CD14-positive monocyte (primary cell): ENCODE data around the gene MICU1. TPM values are rescaled to one million over a fixed set of nuclear protein-coding genes. Genes with fewer than 3 reads are reported as not detected.
A peak's percentile ranks its signal among the peaks of the same experiment; 100 is the strongest.

Experiments used
- DNase-seq, 3 donors: peaks; one replicate each; pipeline ENCODE4 v3.0.0-alpha.2; 2011 to 2022
- H2AFZ ChIP-seq: 2 replicates; pipeline ENCODE4 v1.6.0; 2012; ENCODE audit warnings: mild to moderate bottlenecking, low read depth, low read length, inconsistent platforms; ENCODE audit not compliant: insufficient read depth, poor library complexity, severe bottlenecking
- H3K27ac ChIP-seq, 2 donors: 1 replicate in 1 of 2; 2 replicates in 1 of 2; pipeline ENCODE4 v1.5.1; 2012 to 2013; ENCODE audit warnings: low read length in 2 of 2, control low read depth in 1 of 2, inconsistent platforms in 1 of 2, low read depth in 1 of 2, mild to moderate bottlenecking in 1 of 2
- H3K27me3 ChIP-seq, 2 donors: one replicate each; pipeline versions ENCODE4 v1.6.0 to v1.6.1; 2011 to 2013; ENCODE audit warnings: low read length in 2 of 2; ENCODE audit not compliant: control insufficient read depth in 2 of 2, insufficient read depth in 2 of 2
- H3K36me3 ChIP-seq, 2 donors: replicated peaks in 1 of 2; 1 replicate in 1 of 2; 2 replicates in 1 of 2; pipeline versions ENCODE4 v1.5.1 to v1.6.1; 2012 to 2013; ENCODE audit warnings: low read length in 2 of 2, control low read depth in 1 of 2, inconsistent platforms in 1 of 2, mild to moderate bottlenecking in 1 of 2; ENCODE audit not compliant: insufficient read depth in 2 of 2, control insufficient read depth in 1 of 2
- H3K4me1 ChIP-seq, 2 donors: 1 replicate in 1 of 2; 2 replicates in 1 of 2; pipeline versions ENCODE4 v1.5.1 to v1.6.1; 2012 to 2013; ENCODE audit warnings: low read length in 2 of 2, control low read depth in 1 of 2, inconsistent platforms in 1 of 2, mild to moderate bottlenecking in 1 of 2, moderate library complexity in 1 of 2; ENCODE audit not compliant: insufficient read depth in 2 of 2, control insufficient read depth in 1 of 2
- H3K4me2 ChIP-seq: replicated peaks from 2 replicates; pipeline ENCODE3; 2012; ENCODE audit warnings: low read length, moderate library complexity, mild to moderate bottlenecking; ENCODE audit not compliant: poor library complexity, severe bottlenecking; ENCODE audit errors: extremely low read depth
- H3K4me3 ChIP-seq, 3 experiments: fragments of 200-600 bp in 1 of 3; sonication (generic) in 1 of 3; replicated peaks in 1 of 3; 1 replicate in 2 of 3; 2 replicates in 1 of 3; pipeline ENCODE4 v1.5.1; 2011 to 2013; ENCODE audit warnings: low read length in 3 of 3, mild to moderate bottlenecking in 3 of 3, control low read depth in 2 of 3, low read depth in 2 of 3, inconsistent platforms in 1 of 3, moderate library complexity in 1 of 3
- H3K79me2 ChIP-seq: 2 replicates; pipeline ENCODE4 v1.6.0; 2012; ENCODE audit warnings: mild to moderate bottlenecking, control low read depth, inconsistent platforms, low read length, moderate library complexity; ENCODE audit not compliant: insufficient read depth
- H3K9ac ChIP-seq: 2 replicates; pipeline ENCODE4 v1.6.0; 2017; ENCODE audit warnings: low read length, mild to moderate bottlenecking; ENCODE audit not compliant: insufficient read depth, poor library complexity, severe bottlenecking
- H3K9me3 ChIP-seq, 2 donors: replicated peaks in 1 of 2; 1 replicate in 1 of 2; 2 replicates in 1 of 2; pipeline versions ENCODE4 v1.5.1 to v1.6.1; 2012 to 2013; ENCODE audit warnings: low read length in 2 of 2, control low read depth in 1 of 2; ENCODE audit not compliant: control insufficient read depth in 1 of 2, insufficient read depth in 1 of 2
- H4K20me1 ChIP-seq: 2 replicates; pipeline ENCODE4 v1.6.0; 2012; ENCODE audit warnings: mild to moderate bottlenecking, low read length, control low read depth, moderate library complexity; ENCODE audit not compliant: insufficient read depth
- H3K27ac Mint-ChIP-seq, 7 donors: one replicate each; pipeline ENCODE4 v1.8.0; 2020; ENCODE audit warnings: mild to moderate bottlenecking in 7 of 7, mixed read lengths in 7 of 7, moderate library complexity in 6 of 7, inconsistent platforms in 2 of 7
- H3K27me3 Mint-ChIP-seq, 3 donors: one replicate each; pipeline ENCODE4 v1.8.0; 2021 to 2022; ENCODE audit warnings: low read depth in 3 of 3, mild to moderate bottlenecking in 3 of 3, mixed read lengths in 3 of 3, moderate library complexity in 3 of 3, inconsistent platforms in 1 of 3
- H3K36me3 Mint-ChIP-seq, 2 donors: one replicate each; pipeline ENCODE4 v1.8.0; 2020; ENCODE audit warnings: mixed read lengths in 2 of 2, inconsistent platforms in 1 of 2, mild to moderate bottlenecking in 1 of 2
- H3K4me1 Mint-ChIP-seq: one replicate; pipeline ENCODE4 v1.8.0; 2020; ENCODE audit warnings: mild to moderate bottlenecking, mixed read lengths
- H3K4me3 Mint-ChIP-seq, 2 donors: one replicate each; pipeline ENCODE4 v1.8.0; 2020; ENCODE audit warnings: mild to moderate bottlenecking in 2 of 2, mixed read lengths in 2 of 2, moderate library complexity in 1 of 2
- H3K9me3 Mint-ChIP-seq, 7 donors: one replicate each; pipeline ENCODE4 v1.8.0; 2020 to 2022; ENCODE audit warnings: mixed read lengths in 7 of 7, mild to moderate bottlenecking in 6 of 7, moderate library complexity in 6 of 7, inconsistent platforms in 2 of 7
- WGBS: methylation state at CpG from one replicate; pipeline ENCODE4 v1.1.5; 2013; ENCODE audit warnings: missing lambda C conversion rate; ENCODE audit not compliant: insufficient coverage; 5-methylcytosine and 5-hydroxymethylcytosine counted together
- intact Hi-C, 2 donors: fragments of 100-400 bp; cut with micrococcal nuclease; formaldehyde crosslinking; loops; one replicate each; pipeline versions ENCODE4 v1.15.0 to v1.15.1; 2023
- polyA plus RNA-seq, 3 donors: library from polyadenylated mRNA; depleted of rRNA in 1 of 3; unstranded in 2 of 3; stranded (reverse) in 1 of 3; fragments of 300-500 nt in 2 of 3; fragments of >200 nt in 1 of 3; fragmentation: Illumina TruSeq in 2 of 3; gene quantifications; 1 replicate in 2 of 3; 2 replicates in 1 of 3; pipeline ENCODE4 v1.2.3, GENCODE V29; 2012 to 2021
- TF ChIP-seq, protein P1 (sequence below): fragments of 200-600 bp; IDR thresholded peaks from one replicate; pipeline ENCODE4 v1.8.0; 2022; ENCODE audit warnings: antibody characterized with exemption, mild to moderate bottlenecking

Gene MICU1
- polyA plus RNA-seq, 3 donors = 51.1 to 76.4 (median 51.7) TPM

DNA sequence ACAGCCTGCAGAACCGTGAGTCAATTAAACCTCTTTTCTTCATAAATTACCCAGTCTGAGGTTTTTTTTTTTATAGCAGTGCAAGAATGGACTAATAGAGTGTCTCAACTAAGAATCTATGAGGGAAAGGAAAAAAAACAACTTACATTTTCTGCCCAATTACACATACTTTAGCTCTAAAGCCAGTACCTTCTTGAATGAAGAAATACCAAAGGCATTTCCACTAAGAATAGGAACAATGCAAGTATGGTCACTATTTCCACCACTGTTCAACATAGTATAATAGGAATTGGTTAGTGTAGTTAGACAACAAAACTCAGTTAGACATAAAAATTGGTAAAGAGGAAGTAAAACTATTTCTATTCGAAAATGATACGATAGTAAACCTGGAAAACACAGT is 37.6 kb downstream of the MICU1 start:
- Histone ChIP-seq H3K4me3 (no peak overlapping the region), H3K9me3 (no peaks in the 10 kb centered on the region), H4K20me1 (peaks cover 39% of the 10 kb centered on the region), H3K9ac (no peak overlapping the region), H3K79me2 (peaks cover 99% of the 10 kb centered on the region), H3K27ac (peak overlapping the region in 1 of 2 donors; percentile 20), H3K27me3 (no peaks in the 10 kb centered on the region), H2AFZ (no peak overlapping the region), H3K4me2 (no peak overlapping the region), H3K36me3 (peaks cover 0 to 5% of the 10 kb centered on the region in 2 donors), H3K4me1 (peaks cover 3 to 6% of the 10 kb centered on the region in 2 donors)
- intact Hi-C loops = no loop called here
- H3K36me3 Mint-ChIP-seq = peaks cover 12 to 22% of the 10 kb centered on the region in 2 donors
- peaks cover 0 to 2% (median 0%) of the 10 kb centered on the region in 3 donors for H3K27me3 Mint-ChIP-seq
- H3K27ac Mint-ChIP-seq = peak overlapping the region; percentile 28 to 69 (median 60)
- TF ChIP-seq, protein P1, sequence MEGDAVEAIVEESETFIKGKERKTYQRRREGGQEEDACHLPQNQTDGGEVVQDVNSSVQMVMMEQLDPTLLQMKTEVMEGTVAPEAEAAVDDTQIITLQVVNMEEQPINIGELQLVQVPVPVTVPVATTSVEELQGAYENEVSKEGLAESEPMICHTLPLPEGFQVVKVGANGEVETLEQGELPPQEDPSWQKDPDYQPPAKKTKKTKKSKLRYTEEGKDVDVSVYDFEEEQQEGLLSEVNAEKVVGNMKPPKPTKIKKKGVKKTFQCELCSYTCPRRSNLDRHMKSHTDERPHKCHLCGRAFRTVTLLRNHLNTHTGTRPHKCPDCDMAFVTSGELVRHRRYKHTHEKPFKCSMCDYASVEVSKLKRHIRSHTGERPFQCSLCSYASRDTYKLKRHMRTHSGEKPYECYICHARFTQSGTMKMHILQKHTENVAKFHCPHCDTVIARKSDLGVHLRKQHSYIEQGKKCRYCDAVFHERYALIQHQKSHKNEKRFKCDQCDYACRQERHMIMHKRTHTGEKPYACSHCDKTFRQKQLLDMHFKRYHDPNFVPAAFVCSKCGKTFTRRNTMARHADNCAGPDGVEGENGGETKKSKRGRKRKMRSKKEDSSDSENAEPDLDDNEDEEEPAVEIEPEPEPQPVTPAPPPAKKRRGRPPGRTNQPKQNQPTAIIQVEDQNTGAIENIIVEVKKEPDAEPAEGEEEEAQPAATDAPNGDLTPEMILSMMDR = no peak
- no peak overlapping the region for H3K4me3 Mint-ChIP-seq
- WGBS = no CpG with 5 or more reads among the region's 3 CpGs
- no peak for DNase-seq
- peaks cover 31% of the 10 kb centered on the region for H3K4me1 Mint-ChIP-seq
- peaks cover 6 to 21% (median 10%) of the 10 kb centered on the region in 7 donors for H3K9me3 Mint-ChIP-seq

DNA sequence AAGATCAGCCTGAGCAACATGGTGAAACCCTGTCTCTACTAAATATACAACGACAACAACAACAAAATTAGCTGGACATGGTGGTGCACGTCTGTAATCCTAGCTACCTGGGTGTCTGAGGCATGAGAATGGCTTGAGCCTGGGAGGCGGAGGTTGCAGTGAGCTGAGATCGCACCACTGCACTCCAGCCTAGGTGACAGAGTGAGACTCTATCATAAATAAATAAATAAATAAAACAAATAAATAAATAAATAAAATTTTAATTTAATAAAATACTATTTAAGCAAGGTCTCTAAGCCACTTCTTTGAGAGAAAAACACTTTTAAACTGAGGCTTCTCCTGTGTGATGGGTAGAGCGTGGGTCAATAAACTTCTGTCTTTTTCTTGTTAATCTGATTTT is 38.3 kb downstream of the MICU1 start:
- Histone ChIP-seq H3K4me1 (peaks cover 0 to 4% of the 10 kb centered on the region in 2 donors), H3K4me2 (no peak overlapping the region), H3K9me3 (no peaks in the 10 kb centered on the region), H3K27ac (peak overlapping the region in 1 of 2 donors; percentile 20), H3K79me2 (peaks cover 99% of the 10 kb centered on the region), H2AFZ (no peak overlapping the region), H3K9ac (no peak overlapping the region), H3K27me3 (no peaks in the 10 kb centered on the region), H3K4me3 (no peak overlapping the region), H3K36me3 (peaks cover 0 to 10% of the 10 kb centered on the region in 2 donors), H4K20me1 (peaks cover 43% of the 10 kb centered on the region)
- Mint-ChIP-seq H3K9me3 (peaks cover 6 to 17% (median 9%) of the 10 kb centered on the region in 7 donors), H3K4me3 (no peak overlapping the region), H3K27ac (peak overlapping the region in 3 of 7 donors; percentile 39 to 69 (median 63)), H3K27me3 (peaks cover 0 to 2% (median 0%) of the 10 kb centered on the region in 3 donors), H3K36me3 (peaks cover 14 to 28% of the 10 kb centered on the region in 2 donors), H3K4me1 (peaks cover 30% of the 10 kb centered on the region)
- no CpG with 5 or more reads among the region's 5 CpGs for WGBS
- TF ChIP-seq, protein P1 = no peak
- no peak for DNase-seq
- intact Hi-C loops = no loop called here
